ENCODE data around the gene ISG20. TPM values are rescaled to one million over a fixed set of nuclear protein-coding genes. Genes with fewer than 3 reads are reported as not detected.

ISG20 gene
- total RNA-seq, 1 donor from 2014 or later, result 34.9 TPM

DNA sequence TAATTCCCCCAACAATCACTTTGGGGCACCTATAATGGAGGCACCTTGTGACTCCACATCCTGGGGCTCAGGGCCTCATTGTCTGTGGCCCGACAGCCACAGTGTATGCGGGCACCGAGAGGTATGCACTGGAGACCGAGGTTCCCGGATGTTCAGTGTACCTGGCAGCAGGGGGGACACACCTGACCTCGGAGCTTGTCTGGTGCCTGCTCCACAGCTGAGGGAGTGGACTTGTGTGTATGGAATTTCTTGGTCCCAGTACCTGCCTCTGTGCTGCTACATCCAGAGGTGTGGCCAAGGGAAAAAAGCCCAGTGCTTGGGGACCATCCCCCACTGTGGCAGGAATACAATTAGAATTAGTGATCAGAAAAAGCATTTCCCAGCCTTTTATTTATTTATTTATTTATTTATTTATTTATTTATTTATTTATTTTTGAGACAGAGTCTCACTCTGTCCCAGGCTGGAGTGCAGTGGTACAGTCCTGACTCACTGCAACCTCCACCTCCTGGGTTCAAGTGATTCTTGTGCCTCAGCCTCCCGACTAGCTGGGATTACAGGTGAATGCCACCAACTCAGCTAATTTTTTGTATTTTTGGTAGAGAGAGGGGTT, 26.5 kb upstream of the ISG20 start:
- peaks cover 36% of the 10 kb centered on the region for H3K27me3 Mint-ChIP-seq (ENCODE audit: insufficient read depth)
- no peak overlapping the region for H3K4me3 Mint-ChIP-seq
- intact Hi-C loops (cut with micrococcal nuclease), result no loop called here
- H3K9me3 Mint-ChIP-seq, result no peaks in the 10 kb centered on the region
- H3K27ac Mint-ChIP-seq, result no peak overlapping the region
- no peak for DNase-seq (ENCODE audit: low spot score)
- H3K36me3 Mint-ChIP-seq (ENCODE audit: low read depth), result no peaks in the 10 kb centered on the region
- H3K4me1 Mint-ChIP-seq (ENCODE audit: low read depth), result no peaks in the 10 kb centered on the region

DNA sequence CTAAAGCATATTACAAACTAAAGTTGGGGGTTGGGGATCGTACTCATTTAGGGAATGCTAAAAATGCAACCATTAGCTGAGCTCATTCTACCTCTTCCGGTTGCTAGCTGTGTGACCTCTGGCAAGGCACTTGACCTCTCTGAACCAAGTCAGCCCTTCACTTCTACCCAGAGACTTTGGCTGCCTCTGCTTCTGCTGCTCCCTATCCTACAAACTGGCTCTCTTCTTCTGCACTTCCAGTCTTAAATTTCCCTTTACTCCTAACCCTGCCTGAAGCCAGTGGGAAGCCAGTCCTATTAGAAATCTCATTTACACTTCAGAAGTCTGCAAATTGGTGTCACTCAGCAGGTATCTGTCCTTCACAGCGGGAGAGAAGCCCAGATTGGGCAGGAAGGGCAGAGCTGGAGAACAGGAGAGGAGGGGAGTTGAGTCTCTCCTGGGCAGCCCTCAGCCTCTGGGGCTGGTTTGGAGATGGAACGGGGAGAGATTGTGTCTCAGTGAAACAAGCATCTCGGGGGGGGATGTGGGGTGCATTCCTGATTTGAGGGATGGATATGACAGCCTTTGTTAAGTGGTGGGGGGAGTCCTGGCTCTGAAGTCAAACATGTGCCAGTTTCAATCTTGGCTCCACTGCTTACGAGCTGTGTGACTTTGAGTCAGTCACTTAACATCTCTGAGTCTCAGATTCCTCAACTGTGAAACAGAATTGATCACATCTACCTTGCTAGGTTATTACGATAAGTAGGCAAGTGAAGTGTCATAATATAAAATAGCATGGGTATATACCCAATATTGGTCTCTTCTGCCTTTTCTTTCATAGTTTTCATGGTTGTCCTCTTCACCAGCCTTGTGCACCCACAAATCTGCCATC, 25.5 kb upstream of the ISG20 start:
- no peak overlapping the region for H3K4me3 Mint-ChIP-seq
- DNase-seq (ENCODE audit: low spot score), result no peak
- no peak overlapping the region for H3K27ac Mint-ChIP-seq
- intact Hi-C loops (cut with micrococcal nuclease), result no loop called here
- H3K4me1 Mint-ChIP-seq (ENCODE audit: low read depth), result no peaks in the 10 kb centered on the region
- no peaks in the 10 kb centered on the region for H3K9me3 Mint-ChIP-seq
- no peaks in the 10 kb centered on the region for H3K36me3 Mint-ChIP-seq (ENCODE audit: low read depth)
- H3K27me3 Mint-ChIP-seq (ENCODE audit: insufficient read depth), result peaks cover 35% of the 10 kb centered on the region

DNA sequence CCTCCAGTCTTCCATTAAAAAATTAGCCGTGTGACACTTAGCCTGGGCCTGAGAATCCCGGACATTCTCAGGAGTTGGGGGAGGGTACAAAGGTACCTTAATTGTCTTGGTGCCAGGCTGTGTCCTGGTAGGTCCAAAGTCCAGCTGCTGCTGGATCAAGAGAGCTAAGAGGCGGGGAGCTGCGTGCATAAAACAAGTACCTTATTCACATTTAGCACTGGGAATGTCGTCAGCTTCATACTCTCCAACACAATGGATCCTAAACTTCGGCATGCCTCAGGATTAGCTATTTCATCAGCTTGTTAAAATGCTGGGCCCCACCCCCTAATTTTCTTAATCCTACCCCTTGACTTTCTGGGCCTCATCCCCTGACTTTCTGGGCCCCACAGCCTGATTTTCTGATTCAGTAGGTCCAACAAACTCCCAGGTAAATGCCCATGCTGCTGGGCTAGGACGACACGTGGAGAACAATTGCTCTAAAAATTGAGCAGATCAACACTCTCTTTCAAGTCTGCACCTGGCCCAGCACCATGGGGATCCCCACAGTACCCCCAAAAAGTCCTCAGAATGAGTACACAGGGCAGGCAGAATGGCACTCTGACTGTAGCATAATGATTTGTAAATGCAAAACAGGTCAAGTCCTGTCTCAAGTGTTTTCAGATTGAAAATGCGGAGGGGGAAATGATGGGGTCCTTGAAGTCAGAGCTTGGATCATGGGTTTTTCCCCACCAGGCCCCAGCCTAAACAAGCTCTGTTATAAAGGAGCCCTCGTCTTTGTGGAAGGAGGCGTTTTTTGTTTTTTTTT, 23.3 kb upstream of the ISG20 start:
- Mint-ChIP-seq H3K4me1 (ENCODE audit: low read depth) (peaks cover under 1% of the 10 kb centered on the region), H3K9me3 (no peaks in the 10 kb centered on the region), H3K36me3 (ENCODE audit: low read depth) (no peaks in the 10 kb centered on the region), H3K4me3 (no peak overlapping the region), H3K27me3 (ENCODE audit: insufficient read depth) (peaks cover 21% of the 10 kb centered on the region), H3K27ac (no peak overlapping the region)
- intact Hi-C loops (cut with micrococcal nuclease), result no loop called here
- DNase-seq (ENCODE audit: low spot score), result no peak

DNA sequence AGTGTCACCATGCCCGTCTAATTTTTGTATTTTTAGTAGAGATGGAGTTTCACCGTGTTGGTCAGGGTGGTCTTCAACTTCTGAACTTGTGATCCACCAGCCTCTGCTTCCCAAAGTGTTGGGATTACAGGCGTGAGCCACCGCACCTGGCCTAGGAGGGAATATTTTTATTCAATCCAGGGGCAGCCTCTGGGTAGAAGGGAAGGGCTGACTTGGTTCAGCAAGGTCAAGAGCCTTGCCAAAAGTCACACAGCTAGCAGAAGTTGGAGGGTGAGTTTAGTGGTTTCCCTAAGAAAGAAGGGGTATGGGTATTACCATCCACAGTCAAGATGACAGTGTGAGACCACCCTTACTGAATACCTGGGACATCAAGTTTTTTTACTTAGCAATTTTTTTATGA, 22.6 kb upstream of the ISG20 start:
- Mint-ChIP-seq H3K36me3 (ENCODE audit: low read depth) (no peaks in the 10 kb centered on the region), H3K27me3 (ENCODE audit: insufficient read depth) (peaks cover 14% of the 10 kb centered on the region), H3K9me3 (no peaks in the 10 kb centered on the region), H3K4me3 (no peak overlapping the region), H3K4me1 (ENCODE audit: low read depth) (peaks cover 6% of the 10 kb centered on the region), H3K27ac (no peak overlapping the region)
- intact Hi-C loops (cut with micrococcal nuclease), result no loop called here
- no peak for DNase-seq (ENCODE audit: low spot score)

DNA sequence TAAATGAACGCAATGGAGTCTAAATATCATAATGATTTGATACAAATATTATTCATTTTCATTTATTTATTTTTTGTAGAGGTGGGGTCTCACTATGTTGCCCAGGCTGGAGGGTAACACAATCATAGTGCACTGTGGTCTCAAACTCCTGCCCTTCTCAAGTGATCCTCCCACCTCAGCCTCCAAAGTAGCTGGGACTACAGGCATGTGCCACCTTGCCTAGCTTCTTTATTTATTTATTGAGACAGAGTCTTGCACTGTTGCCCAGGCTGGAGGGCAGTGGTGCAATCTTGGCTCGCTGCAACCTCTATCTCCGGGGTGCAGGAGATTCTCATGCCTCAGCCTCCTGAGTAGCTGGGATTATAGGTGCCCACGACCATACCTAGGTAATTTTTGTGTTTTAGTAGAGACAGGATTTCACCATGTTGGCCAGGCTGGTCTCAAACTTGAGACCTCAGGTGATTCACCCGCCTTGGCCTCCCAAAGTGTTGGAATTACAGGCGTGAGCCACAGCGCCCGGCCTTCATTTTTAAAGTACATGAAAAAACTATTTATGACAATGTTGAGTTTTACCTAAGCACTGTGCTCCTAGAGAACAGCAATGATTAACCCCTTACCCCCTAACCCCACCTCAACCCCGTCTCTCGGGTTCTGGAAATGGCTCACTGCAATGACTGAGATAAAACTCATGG, 21.6 kb upstream of the ISG20 start:
- Mint-ChIP-seq H3K27ac (no peak overlapping the region), H3K36me3 (ENCODE audit: low read depth) (peaks cover 7% of the 10 kb centered on the region), H3K27me3 (ENCODE audit: insufficient read depth) (peaks cover 8% of the 10 kb centered on the region), H3K9me3 (no peaks in the 10 kb centered on the region), H3K4me1 (ENCODE audit: low read depth) (peaks cover 9% of the 10 kb centered on the region), H3K4me3 (no peak overlapping the region)
- intact Hi-C loops (cut with micrococcal nuclease), result no loop called here
- no peak for DNase-seq (ENCODE audit: low spot score)

DNA sequence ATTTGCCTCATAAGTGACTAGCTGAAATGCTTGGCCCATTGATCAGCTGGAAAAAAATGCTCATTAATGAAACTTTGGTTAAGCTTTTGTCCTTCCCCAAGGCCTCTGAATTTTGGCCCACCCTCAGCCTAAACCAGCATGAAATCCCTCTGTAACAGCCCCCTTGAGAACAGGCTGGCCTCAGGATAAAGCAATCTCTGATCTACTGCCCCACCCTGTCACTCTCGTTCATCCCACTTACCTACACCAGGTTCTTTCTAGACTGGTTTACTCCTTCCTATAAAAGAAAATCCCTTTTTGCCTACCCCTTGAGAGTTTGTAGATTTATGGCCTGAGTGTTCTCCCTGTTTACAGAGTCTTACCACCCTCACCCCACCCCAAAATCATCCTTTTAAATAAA, 21.0 kb upstream of the ISG20 start:
- H3K4me1 Mint-ChIP-seq (ENCODE audit: low read depth), result peaks cover 15% of the 10 kb centered on the region
- intact Hi-C loops (cut with micrococcal nuclease), result no loop called here
- H3K4me3 Mint-ChIP-seq, result no peak overlapping the region
- no peak for DNase-seq (ENCODE audit: low spot score)
- H3K9me3 Mint-ChIP-seq, result no peaks in the 10 kb centered on the region
- peaks cover 8% of the 10 kb centered on the region for H3K27me3 Mint-ChIP-seq (ENCODE audit: insufficient read depth)
- peaks cover 13% of the 10 kb centered on the region for H3K36me3 Mint-ChIP-seq (ENCODE audit: low read depth)
- H3K27ac Mint-ChIP-seq, result no peak overlapping the region

DNA sequence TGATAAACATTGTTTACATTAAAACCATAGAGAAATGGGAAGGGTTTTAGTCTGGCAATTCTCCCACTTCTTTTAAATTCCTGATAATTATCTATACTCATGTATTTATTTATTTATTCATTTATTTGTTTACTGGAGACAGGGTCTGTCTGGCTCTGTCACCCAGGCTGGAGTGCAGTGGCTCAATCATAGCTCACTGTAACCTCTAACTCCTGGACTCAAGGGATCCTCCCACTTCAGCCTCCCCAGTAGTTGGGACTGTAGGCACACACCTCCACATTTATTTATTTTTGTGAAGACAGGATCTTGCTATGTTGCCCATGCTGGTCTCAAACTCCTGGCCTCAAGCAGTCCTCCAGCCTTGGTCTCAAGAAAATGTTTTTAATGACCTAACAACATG, 20.1 kb upstream of the ISG20 start:
- H3K27ac Mint-ChIP-seq, result no peak overlapping the region
- H3K9me3 Mint-ChIP-seq, result no peaks in the 10 kb centered on the region
- H3K4me3 Mint-ChIP-seq, result no peak overlapping the region
- intact Hi-C loops (cut with micrococcal nuclease), result no loop called here
- H3K4me1 Mint-ChIP-seq (ENCODE audit: low read depth), result peaks cover 24% of the 10 kb centered on the region
- peaks cover 3% of the 10 kb centered on the region for H3K27me3 Mint-ChIP-seq (ENCODE audit: insufficient read depth)
- peaks cover 21% of the 10 kb centered on the region for H3K36me3 Mint-ChIP-seq (ENCODE audit: low read depth)
- DNase-seq (ENCODE audit: low spot score), result no peak

DNA sequence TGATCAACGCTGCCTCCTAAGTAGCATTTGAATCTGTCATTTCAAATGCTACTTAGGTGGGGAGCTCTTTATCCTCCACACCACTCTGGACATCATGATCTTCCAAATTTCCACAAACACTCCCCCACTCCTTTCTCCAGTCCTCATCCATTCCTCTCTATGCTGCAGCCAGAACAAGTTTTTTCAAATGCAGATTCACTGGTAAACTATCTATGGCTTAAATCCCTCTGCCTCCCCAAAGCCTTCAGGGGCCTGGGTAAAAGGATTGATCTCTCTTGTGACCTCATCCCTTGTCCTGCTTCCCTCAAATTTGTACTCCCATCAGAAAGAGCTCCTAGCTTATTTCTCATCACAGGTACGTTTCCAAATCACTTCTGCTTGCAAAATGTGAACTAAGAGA, 19.0 kb upstream of the ISG20 start:
- DNase-seq (ENCODE audit: low spot score), result no peak
- no peaks in the 10 kb centered on the region for H3K27me3 Mint-ChIP-seq (ENCODE audit: insufficient read depth)
- intact Hi-C loops (cut with micrococcal nuclease), result loop anchor here (2.0 to 5.0 kb wide), 5 partner anchors 15 to 1383 kb away; partner anchors contain the start of gene ZNF710
- H3K4me1 Mint-ChIP-seq (ENCODE audit: low read depth), result peaks cover 35% of the 10 kb centered on the region
- no peak overlapping the region for H3K27ac Mint-ChIP-seq
- H3K9me3 Mint-ChIP-seq, result no peaks in the 10 kb centered on the region
- peaks cover 26% of the 10 kb centered on the region for H3K36me3 Mint-ChIP-seq (ENCODE audit: low read depth)
- H3K4me3 Mint-ChIP-seq, result no peak overlapping the region

DNA sequence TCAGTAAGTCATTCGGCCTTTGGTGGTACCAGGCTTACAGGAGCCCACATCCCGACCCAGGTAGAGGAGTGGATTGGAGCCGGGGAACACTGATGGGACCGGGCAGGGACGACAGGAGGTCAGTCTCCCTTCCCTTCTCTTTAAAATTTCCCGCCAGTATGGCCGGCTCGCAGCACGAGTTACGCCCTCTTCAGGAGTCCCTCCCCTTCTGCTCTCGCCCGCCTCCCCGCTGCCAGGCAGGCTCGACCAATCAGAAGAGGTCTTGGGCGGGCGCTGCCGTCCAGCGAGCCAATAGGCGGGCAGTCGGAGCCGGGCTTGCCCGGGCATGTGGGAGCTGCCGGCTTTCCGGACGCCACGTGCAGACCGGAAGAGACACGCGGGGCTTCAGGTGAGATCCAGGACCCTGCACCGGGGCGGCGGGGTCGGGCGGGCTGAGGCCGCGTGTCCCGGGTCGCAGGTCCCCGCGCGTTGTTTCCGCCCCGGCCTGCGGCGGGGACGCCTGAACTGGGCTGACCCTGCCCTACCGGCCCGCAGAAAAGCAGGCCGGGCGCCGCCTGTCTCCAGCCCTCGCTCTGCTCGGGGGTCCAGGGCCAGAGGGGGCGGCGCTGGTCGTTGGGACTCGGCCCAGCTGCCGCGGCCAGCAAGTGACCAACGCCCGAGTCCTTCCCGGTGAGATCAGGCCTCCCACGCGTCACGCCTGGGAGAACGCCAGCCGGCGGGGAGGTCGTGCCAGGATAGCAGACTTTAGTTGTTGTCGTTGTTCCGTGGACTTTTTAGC, 17.6 kb upstream of the ISG20 start, which contains the start of gene AEN:
Gene AEN, plus strand, starts transcription at position 346 of the 778 bp plus-strand sequence. CDS start 4,870 bp downstream, outside the sequence.
- H3K4me1 Mint-ChIP-seq (ENCODE audit: low read depth), result peaks cover 44% of the 10 kb centered on the region
- intact Hi-C loops (cut with micrococcal nuclease), result loop anchor here (1.0 to 5.0 kb wide), 6 partner anchors 16 to 1381 kb away; partner anchors contain the start of genes MRPL46, MRPS11 and ZNF710

DNA sequence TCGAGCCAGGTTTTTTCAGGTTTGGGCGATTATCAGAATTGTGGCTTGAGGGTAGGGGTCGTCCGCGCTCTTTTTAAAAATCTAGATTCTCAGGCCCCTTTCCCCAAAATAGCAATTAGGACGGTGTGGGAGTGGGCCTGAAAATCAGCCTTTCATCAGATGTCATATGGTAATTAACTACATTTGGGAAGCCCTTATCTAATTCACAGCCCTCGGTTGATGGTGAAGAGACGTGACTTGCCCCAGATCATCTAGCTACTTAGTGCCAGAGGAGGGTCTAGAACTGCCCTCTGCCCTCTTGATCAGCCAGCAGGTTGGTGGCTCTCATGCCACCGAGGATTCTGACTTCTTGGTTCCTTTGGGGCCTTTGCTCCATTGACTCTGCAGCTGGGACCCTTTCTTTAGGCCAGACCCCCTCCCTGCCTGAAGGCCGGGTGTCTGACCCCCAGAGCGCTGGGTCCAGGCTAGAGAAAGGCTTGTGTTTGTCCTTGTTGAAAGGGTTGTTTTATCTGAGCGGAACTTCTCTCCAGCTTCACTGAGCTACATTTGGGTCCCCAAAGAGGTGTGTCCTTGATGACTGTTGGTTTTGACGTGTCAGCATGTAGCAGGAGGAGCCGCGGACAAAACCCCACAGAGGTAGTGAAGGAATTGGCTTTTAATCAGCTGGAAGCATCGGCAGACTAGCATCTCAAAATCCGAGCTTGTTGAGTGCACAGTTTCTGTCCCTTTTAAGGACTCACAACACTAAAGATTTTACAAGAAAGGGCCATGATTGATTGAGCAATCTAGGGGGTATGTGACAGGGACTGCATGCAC, 16.8 kb upstream of the ISG20 start:
- H3K4me3 Mint-ChIP-seq, result peak overlapping the region; percentile 97
- H3K4me1 Mint-ChIP-seq (ENCODE audit: low read depth), result peaks cover 52% of the 10 kb centered on the region
- no peaks in the 10 kb centered on the region for H3K27me3 Mint-ChIP-seq (ENCODE audit: insufficient read depth)
- peak overlapping the region; percentile 94 for H3K27ac Mint-ChIP-seq
- H3K36me3 Mint-ChIP-seq (ENCODE audit: low read depth), result peaks cover 41% of the 10 kb centered on the region
- no peaks in the 10 kb centered on the region for H3K9me3 Mint-ChIP-seq
- intact Hi-C loops (cut with micrococcal nuclease), result loop anchor here (1.0 to 5.0 kb wide), 6 partner anchors 17 to 1380 kb away; partner anchors contain the start of genes MRPL46, MRPS11 and ZNF710
- peak; percentile 62 for DNase-seq (ENCODE audit: low spot score)

More for the DNA sequence above, 17.6 kb upstream of the ISG20 start, which contains the start of gene AEN:
- DNase-seq (ENCODE audit: low spot score), result peak; percentile 96
- H3K27me3 Mint-ChIP-seq (ENCODE audit: insufficient read depth), result no peaks in the 10 kb centered on the region
- H3K27ac Mint-ChIP-seq, result peak within 1 kb of the TSS; percentile 94
- H3K36me3 Mint-ChIP-seq (ENCODE audit: low read depth), result peaks cover 33% of the 10 kb centered on the region
- H3K4me3 Mint-ChIP-seq, result peak within 1 kb of the TSS; percentile 97
- no peaks in the 10 kb centered on the region for H3K9me3 Mint-ChIP-seq

DNA sequence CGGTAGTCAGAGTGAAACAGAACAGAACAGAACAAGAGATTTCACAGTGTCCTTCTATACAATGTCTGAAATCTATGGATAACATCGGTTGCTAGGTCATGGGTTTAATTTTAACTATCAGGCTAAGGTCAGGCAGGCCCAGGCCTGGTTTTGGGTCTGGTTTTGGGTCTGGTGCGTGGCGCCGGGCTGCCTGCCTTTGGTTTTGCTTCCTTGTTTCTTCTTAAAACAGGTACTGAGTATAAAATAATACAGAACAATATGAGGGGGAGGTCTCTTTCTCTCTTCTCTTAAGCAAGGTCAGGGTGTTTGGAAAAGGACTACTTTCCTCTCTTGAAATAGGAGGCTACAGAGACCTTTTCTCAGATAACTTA, 16.2 kb upstream of the ISG20 start:
- Mint-ChIP-seq H3K4me1 (ENCODE audit: low read depth) (peaks cover 58% of the 10 kb centered on the region), H3K36me3 (ENCODE audit: low read depth) (peaks cover 47% of the 10 kb centered on the region), H3K9me3 (no peaks in the 10 kb centered on the region), H3K4me3 (peak overlapping the region; percentile 97), H3K27me3 (ENCODE audit: insufficient read depth) (no peaks in the 10 kb centered on the region), H3K27ac (peak overlapping the region; percentile 94)
- no peak for DNase-seq (ENCODE audit: low spot score)
- intact Hi-C loops (cut with micrococcal nuclease), result loop anchor here (5.0 kb wide), 4 partner anchors 80 to 1380 kb away; partner anchors contain the start of gene ZNF710
